K562 (cell line): ENCODE measurements around the gene ACOD1. TPM values are rescaled to one million over a fixed set of nuclear protein-coding genes. Genes with fewer than 3 reads are reported as not detected.

Experiments used
- ATAC-seq: fragments of 200-7000 bp; cut with Tn5 transposase; 3 replicates; pipeline ENCODE4 v1.9.1; 2020; ENCODE audit warnings: moderate library complexity
- BruUV-seq: library from RNA; stranded (reverse); fragments of 400-500 nt; replicated peaks from 2 replicates; lab custom pipeline; 2021; lab: Mats Ljungman, UMichigan
- CTCF ChIA-PET: fragments of 300-600 bp; formaldehyde crosslinking; extraction: SDS; loops from one replicate; lab custom pipeline; 2021; ENCODE audit warnings: low intra/inter-chr PET ratio; lab: Yijun Ruan, JAX
- POLR2A ChIA-PET: fragments of 300-600, 350-650 bp; sonication (Branson Sonifier 250); formaldehyde crosslinking; extraction: SDS; loops from one replicate; lab custom pipeline; 2021; ENCODE audit warnings: antibody characterized with exemption, inconsistent platforms; lab: Yijun Ruan, JAX
- DNase-seq, 4 experiments: peaks; one replicate each; pipeline versions ENCODE4 v3.0.0 to v3.0.0-alpha.2; 2011 to 2018; ENCODE audit warnings: low spot score in 3 of 4, mixed read lengths in 3 of 4; ENCODE audit errors: extremely low read depth in 1 of 4
- FAIRE-seq: peaks from 2 replicates; lab custom pipeline; 2011; peaks lifted over from hg19 to GRCh38; lab: Jason Lieb, UNC
- H2AFZ ChIP-seq: 2 replicates; pipeline ENCODE4 v1.6.0; 2011; ENCODE audit warnings: low read depth, low read length, control low read depth, inconsistent platforms
- H3K27ac ChIP-seq: fragments of 200-600 bp; 3 replicates; pipeline ENCODE4 v1.8.0; 2011; ENCODE audit warnings: low read depth, mild to moderate bottlenecking, control low read depth, inconsistent platforms, low read length, moderate library complexity, mixed read lengths; ENCODE audit errors: extremely low read depth
- H3K27me3 ChIP-seq, 2 experiments: fragments of 300-600 bp in 1 of 2; 2 replicates in 1 of 2; 3 replicates in 1 of 2; pipeline versions ENCODE4 v1.6.0 to v1.8.0; 2011; ENCODE audit warnings: inconsistent platforms in 2 of 2, low read length in 2 of 2, mild to moderate bottlenecking in 1 of 2, mixed read lengths in 1 of 2, moderate library complexity in 1 of 2; ENCODE audit not compliant: control insufficient read depth in 2 of 2, insufficient read depth in 2 of 2
- H3K36me3 ChIP-seq: fragments of 300-600 bp; 3 replicates; pipeline ENCODE4 v1.8.0; 2011; ENCODE audit warnings: mild to moderate bottlenecking, low read length, inconsistent platforms; ENCODE audit not compliant: control insufficient read depth, insufficient read depth
- H3K4me1 ChIP-seq, 2 experiments: fragments of 200-600 bp in 1 of 2; replicated peaks in 1 of 2; 2 replicates in 1 of 2; 3 replicates in 1 of 2; pipeline versions ENCODE4 v1.5.1 to v1.8.0; 2011; ENCODE audit warnings: inconsistent platforms in 2 of 2, low read length in 2 of 2, mild to moderate bottlenecking in 1 of 2, mixed read lengths in 1 of 2, moderate library complexity in 1 of 2; ENCODE audit not compliant: control insufficient read depth in 2 of 2, insufficient read depth in 2 of 2
- H3K4me2 ChIP-seq: 2 replicates; pipeline ENCODE4 v1.6.1; 2011; ENCODE audit warnings: low read length, control low read depth, inconsistent platforms, mixed read lengths; ENCODE audit not compliant: insufficient read depth
- H3K4me3 ChIP-seq: fragments of 200-600 bp; sonication (generic), shearing (Covaris generic); 2 replicates; pipeline ENCODE4 v1.5.1; 2016; ENCODE audit warnings: control low read depth, inconsistent platforms
- H3K79me2 ChIP-seq: fragments of 200-600 bp; 3 replicates; pipeline ENCODE4 v1.8.0; 2011; ENCODE audit warnings: low read length, inconsistent platforms; ENCODE audit not compliant: control insufficient read depth, insufficient read depth
- H3K9ac ChIP-seq, 2 experiments: 2 replicates each; pipeline versions ENCODE4 v1.6.0 to v1.6.1; 2011; ENCODE audit warnings: low read depth in 2 of 2, low read length in 2 of 2, control low read depth in 1 of 2, inconsistent platforms in 1 of 2, mild to moderate bottlenecking in 1 of 2, mixed read lengths in 1 of 2; ENCODE audit not compliant: insufficient read depth in 1 of 2
- H3K9me1 ChIP-seq: one replicate; pipeline ENCODE4 v1.6.0; 2011; ENCODE audit warnings: inconsistent platforms, mild to moderate bottlenecking, low read length, moderate library complexity; ENCODE audit not compliant: control insufficient read depth, insufficient read depth
- H3K9me3 ChIP-seq: replicated peaks from 2 replicates; pipeline ENCODE4 v1.5.1; 2011; ENCODE audit warnings: low read depth, low read length, inconsistent platforms; ENCODE audit not compliant: control insufficient read depth, insufficient read depth
- H4K20me1 ChIP-seq: replicated peaks from 2 replicates; pipeline ENCODE4 v1.6.1; 2011; ENCODE audit warnings: low read length, inconsistent platforms, mixed read lengths; ENCODE audit not compliant: control insufficient read depth, insufficient read depth
- CBFB ChIP-seq: sonication (generic); formaldehyde crosslinking; IDR thresholded peaks from 2 replicates; pipeline ENCODE4 v1.4.0; 2020; ENCODE audit warnings: mild to moderate bottlenecking, missing genetic modification reagents
- CBX3 ChIP-seq, 2 experiments: IDR thresholded peaks; 1 replicate in 1 of 2; 2 replicates in 1 of 2; pipeline ENCODE4 v1.6.1; 2012; ENCODE audit warnings: inconsistent platforms in 2 of 2, low read length in 2 of 2, borderline replicate concordance in 1 of 2, control low read depth in 1 of 2
- CGGBP1 ChIP-seq: fragments of 250-450 bp; sonication (Bioruptor Pico); IDR thresholded peaks from 2 replicates; pipeline ENCODE4 v1.9.0; 2021; ENCODE audit warnings: mild to moderate bottlenecking
- ETV6 ChIP-seq, 3 experiments: fragments of 150-350 bp in 1 of 3; sonication (generic) in 1 of 3; formaldehyde crosslinking in 1 of 3; IDR thresholded peaks; 2 replicates each; pipeline versions ENCODE4 v1.6.1 to v1.8.0; 2014 to 2022; ENCODE audit warnings: borderline replicate concordance in 2 of 3, low read depth in 2 of 3, antibody characterized with exemption in 1 of 3, low read length in 1 of 3, mild to moderate bottlenecking in 1 of 3, missing genetic modification reagents in 1 of 3
- FOXA3 ChIP-seq, 2 experiments: fragments of 450-650 bp in 1 of 2; sonication (generic) in 1 of 2; formaldehyde crosslinking; IDR thresholded peaks in 1 of 2; conservative IDR thresholded peaks in 1 of 2; 2 replicates each; pipeline versions ENCODE4 v1.4.0 to v1.8.0; 2020 to 2022; ENCODE audit warnings: mild to moderate bottlenecking in 2 of 2, missing genetic modification reagents in 1 of 2
- MNT ChIP-seq, 2 experiments: fragments of 450-650 bp; conservative IDR thresholded peaks; 2 replicates each; pipeline ENCODE4 v1.6.1; 2017; ENCODE audit warnings: mild to moderate bottlenecking in 2 of 2, moderate library complexity in 2 of 2
- NEUROD1 ChIP-seq: fragments of 150-350 bp; IDR thresholded peaks from 2 replicates; pipeline ENCODE4 v1.6.1; 2014; ENCODE audit warnings: borderline replicate concordance, low read length, low read depth; ENCODE audit not compliant: partially characterized antibody
- NR2F6 ChIP-seq: fragments of 450-650 bp; formaldehyde crosslinking; IDR thresholded peaks from 2 replicates; pipeline ENCODE4 v1.4.0; 2020; ENCODE audit warnings: mild to moderate bottlenecking
- TBP ChIP-seq: optimal IDR thresholded peaks from 2 replicates; pipeline ENCODE3; 2011; ENCODE audit warnings: low read depth, low read length, improper control_type of control experiment
- USF1 ChIP-seq: sonication (generic); formaldehyde crosslinking; IDR thresholded peaks from 2 replicates; pipeline ENCODE4 v1.9.0; 2022; ENCODE audit warnings: mild to moderate bottlenecking, missing genetic modification reagents
- ZNF140 ChIP-seq: fragments of 250-450 bp; sonication (Bioruptor Pico); IDR thresholded peaks from 2 replicates; pipeline ENCODE4 v1.8.0; 2021; ENCODE audit warnings: moderate library complexity, mild to moderate bottlenecking, inconsistent platforms
- ZNF324 ChIP-seq: fragments of 250-450 bp; sonication (Bioruptor Pico); IDR thresholded peaks from 2 replicates; pipeline ENCODE4 v1.4.0; 2020; ENCODE audit warnings: mild to moderate bottlenecking
- ZNF57 ChIP-seq: fragments of 450-650 bp; formaldehyde crosslinking; IDR thresholded peaks from 2 replicates; pipeline ENCODE4 v1.4.0; 2020; ENCODE audit warnings: mild to moderate bottlenecking, moderate library complexity
- WGBS: fragments of 100-300 bp; shearing (Covaris generic); methylation state at CpG from one replicate; pipeline ENCODE4 v1.1.6; 2016; ENCODE audit warnings: low coverage, mixed read lengths; ENCODE audit not compliant: insufficient coverage; ENCODE audit errors: missing lambda C conversion rate; 5-methylcytosine and 5-hydroxymethylcytosine counted together
- in situ Hi-C: fragments of 300-500 bp; cut with MboI; formaldehyde crosslinking; loops from 4 replicates; pipeline ENCODE4 v1.15.0; 2018; ENCODE audit warnings: inconsistent platforms, mixed read lengths
- intact Hi-C: fragments of 100-400 bp; cut with micrococcal nuclease; formaldehyde crosslinking; loops from 2 replicates; pipeline ENCODE4 v1.14.2; 2022
- polyA plus RNA-seq, 8 experiments: library from polyadenylated mRNA; depleted of rRNA in 4 of 8; stranded (reverse) in 5 of 8; unstranded in 3 of 8; fragments of >200 nt; fragmentation: Nextera tagmentation in 2 of 8; fragmentation: Illumina TruSeq in 1 of 8; extraction: Ambion mirVana in 2 of 8; extraction: Trizol in 1 of 8; gene quantifications; 2 replicates each; pipeline versions ENCODE4 v1.2.1 to v1.2.3, GENCODE V29; 2011 to 2014; ENCODE audit warnings: inconsistent platforms in 1 of 8, missing spikeins in 1 of 8
- total RNA-seq, 7 experiments: library from RNA; depleted of rRNA in 6 of 7; stranded (reverse); fragments of >200 nt in 6 of 7; fragmentation: Illumina TruSeq in 2 of 7; extraction: Trizol in 2 of 7; gene quantifications; 2 replicates each; pipeline versions ENCODE4 v1.2.1 to v1.2.3, GENCODE V29; 2011 to 2021; ENCODE audit warnings: low replicate concordance in 1 of 7

Gene ACOD1
- total and polyA plus RNA-seq, 9 of the 15 experiments (the other 6 are each of a cell fraction or from before 2014, with no cell fraction given), result not detected

GRCh38 chr13:76912476-76912875 is 35.8 kb upstream of the ACOD1 start:
- no peaks in the 10 kb centered on the region for H3K36me3 ChIP-seq
- WGBS, result 3% methylated on average over 3 of the region's 3 CpGs
- H3K27me3 ChIP-seq, result no peaks in the 10 kb centered on the region
- in situ Hi-C loops, result loop anchor here (25.0 kb wide), 2 partner anchors 1050 to 1225 kb away; no protein-coding TSS in a partner anchor
- DNase-seq, result no peak
- no peak overlapping the region for H2AFZ ChIP-seq
- H3K9me1 ChIP-seq, result no peaks in the 10 kb centered on the region
- CTCF ChIA-PET, result no interaction called here
- BruUV-seq, result no TSS peak
- H4K20me1 ChIP-seq, result no peaks in the 10 kb centered on the region
- TF ChIP-seq NR2F6 (CRISPR knock-in tag), result no peak
- TF ChIP-seq CGGBP1 (CRISPR knock-in tag), result no peak
- TF ChIP-seq ZNF140 (CRISPR knock-in tag), result no peak
- TF ChIP-seq CBFB (CRISPR knock-in tag), result no peak
- TF ChIP-seq, all 486 proteins: peak for 0
- no peak overlapping the region for H3K4me2 ChIP-seq
- no peak overlapping the region for H3K27ac ChIP-seq
- POLR2A ChIA-PET, result no interaction called here
- intact Hi-C loops, result no loop called here
- no peaks in the 10 kb centered on the region for H3K79me2 ChIP-seq
- H3K4me1 ChIP-seq, result peaks cover 3 to 7% of the 10 kb centered on the region in 2 experiments; a peak in 4 of 5 replicates
- no peak overlapping the region for H3K9ac ChIP-seq
- no peak for FAIRE-seq
- H3K4me3 ChIP-seq, result no peak overlapping the region
- ATAC-seq, result no peak
- H3K9me3 ChIP-seq, result no peaks in the 10 kb centered on the region

GRCh38 chr13:76913898-76914297 is 34.4 kb upstream of the ACOD1 start:
- H3K9me3 ChIP-seq, result no peaks in the 10 kb centered on the region
- no peak overlapping the region for H3K27ac ChIP-seq
- no peak for FAIRE-seq
- intact Hi-C loops (no loop called here), in situ Hi-C loops (loop anchor here (25.0 kb wide), 2 partner anchors 1052 to 1227 kb away; no protein-coding TSS in a partner anchor)
- ChIA-PET CTCF (no interaction called here), POLR2A (no interaction called here)
- H3K27me3 ChIP-seq, result no peaks in the 10 kb centered on the region
- no peak for DNase-seq
- no peak for ATAC-seq
- H2AFZ ChIP-seq, result no peak overlapping the region
- H3K4me3 ChIP-seq, result no peak overlapping the region
- H3K4me1 ChIP-seq, result peaks cover 7 to 12% of the 10 kb centered on the region in 2 experiments; a peak in 4 of 5 replicates
- no peaks in the 10 kb centered on the region for H3K9me1 ChIP-seq
- H3K9ac ChIP-seq, result no peak overlapping the region
- 18% methylated on average over 4 of the region's 4 CpGs for WGBS
- no TSS peak for BruUV-seq
- no peak overlapping the region for H3K4me2 ChIP-seq
- no peaks in the 10 kb centered on the region for H4K20me1 ChIP-seq
- no peaks in the 10 kb centered on the region for H3K79me2 ChIP-seq
- H3K36me3 ChIP-seq, result no peaks in the 10 kb centered on the region
- TF ChIP-seq MNT (conservative IDR thresholded peaks at IDR 0.05), result no peak
- TF ChIP-seq ETV6 (IDR thresholded peaks at IDR 0.05; ENCODE audit: borderline replicate concordance in 1 of 2, low read depth in 2 of 2, low read length in 1 of 2), result no peak
- TF ChIP-seq ETV6 (CRISPR knock-in tag; IDR thresholded peaks at IDR 0.05; ENCODE audit: borderline replicate concordance), result no peak
- no peak for TF ChIP-seq CBX3 (IDR thresholded peaks at IDR 0.05; ENCODE audit: borderline replicate concordance in 1 of 2, low read length in 2 of 2)
- no peak for TF ChIP-seq ZNF57 (CRISPR knock-in tag)
- no peak for TF ChIP-seq USF1 (CRISPR knock-in tag)
- no peak for TF ChIP-seq TBP
- no peak for TF ChIP-seq NEUROD1
- no peak for TF ChIP-seq ZNF324 (CRISPR knock-in tag)
- TF ChIP-seq FOXA3 (CRISPR knock-in tag; conservative IDR thresholded peaks at IDR 0.05 in 1 of 2, IDR thresholded peaks at IDR 0.05 in 1 of 2), result no peak
